SK-N-SH (cell line): ENCODE measurements around the gene DUSP9. TPM values are rescaled to one million over a fixed set of nuclear protein-coding genes. Genes with fewer than 3 reads are reported as not detected.

Experiments used
- CTCF ChIA-PET: fragments of 300-600, 350-600 bp; formaldehyde crosslinking; extraction: SDS; loops from one replicate; lab custom pipeline; 2021; lab: Yijun Ruan, JAX
- POLR2A ChIA-PET: fragments of 350-600 bp; sonication (Branson Sonifier 250); formaldehyde crosslinking; extraction: SDS; loops from one replicate; lab custom pipeline; 2020; ENCODE audit warnings: antibody characterized with exemption, inconsistent platforms; lab: Yijun Ruan, JAX
- DNase-seq: peaks from one replicate; pipeline ENCODE4 v3.0.0; 2012
- H2AFZ ChIP-seq: fragments of 200-600 bp; sonication (generic); 2 replicates; pipeline ENCODE4 v1.8.1; 2016; ENCODE audit warnings: antibody characterized with exemption, mild to moderate bottlenecking, low read depth
- H3F3A ChIP-seq: fragments of 200-600 bp; sonication (generic); replicated peaks from 2 replicates; pipeline ENCODE3; 2016; ENCODE audit warnings: antibody characterized with exemption, mild to moderate bottlenecking; ENCODE audit not compliant: insufficient read depth
- H3K27ac ChIP-seq, 2 experiments: fragments of 200-500 bp in 1 of 2; fragments of 200-600 bp in 1 of 2; sonication (Bioruptor generic) in 1 of 2; sonication (generic), shearing (Covaris generic) in 1 of 2; 2 replicates each; pipeline versions ENCODE4 v1.5.1 to v1.6.1; 2014 to 2016; ENCODE audit warnings: low read depth in 2 of 2, inconsistent platforms in 1 of 2, low read length in 1 of 2, mild to moderate bottlenecking in 1 of 2, mixed read lengths in 1 of 2
- H3K27me3 ChIP-seq: fragments of 200-600 bp; sonication (generic), shearing (Covaris generic); 2 replicates; pipeline ENCODE4 v1.6.1; 2016; ENCODE audit warnings: mixed run types; ENCODE audit not compliant: insufficient read depth
- H3K36me3 ChIP-seq, 2 experiments: fragments of 200-500 bp in 1 of 2; fragments of 200-600 bp in 1 of 2; sonication (Bioruptor generic) in 1 of 2; sonication (generic) in 1 of 2; replicated peaks in 1 of 2; 2 replicates each; pipeline versions ENCODE3 to v1.5.1; 2014 to 2016; ENCODE audit warnings: low read length in 1 of 2, mild to moderate bottlenecking in 1 of 2; ENCODE audit not compliant: insufficient read depth in 2 of 2, control insufficient read depth in 1 of 2
- H3K4me1 ChIP-seq, 2 experiments: fragments of 200-500 bp in 1 of 2; fragments of 200-600 bp in 1 of 2; sonication (Bioruptor generic) in 1 of 2; sonication (generic), shearing (Covaris generic) in 1 of 2; 2 replicates each; pipeline versions ENCODE4 v1.5.1 to v1.6.1; 2014 to 2016; ENCODE audit warnings: low read depth in 1 of 2, low read length in 1 of 2, mixed run types in 1 of 2; ENCODE audit not compliant: insufficient read depth in 2 of 2, control insufficient read depth in 1 of 2
- H3K4me2 ChIP-seq: fragments of 200-600 bp; sonication (generic), shearing (Covaris generic); 2 replicates; pipeline ENCODE4 v1.6.1; 2017; ENCODE audit warnings: mixed run types
- H3K4me3 ChIP-seq, 2 experiments: fragments of 200-500 bp in 1 of 2; fragments of 200-600 bp in 1 of 2; sonication (Bioruptor generic) in 1 of 2; sonication (generic), shearing (Covaris generic) in 1 of 2; 2 replicates each; pipeline versions ENCODE4 v1.5.1 to v1.8.1; 2014 to 2016; ENCODE audit warnings: low read depth in 2 of 2, inconsistent platforms in 1 of 2, low read length in 1 of 2, mild to moderate bottlenecking in 1 of 2, mixed read lengths in 1 of 2, moderate library complexity in 1 of 2
- H3K79me2 ChIP-seq: fragments of 200-600 bp; sonication (generic); 2 replicates; pipeline ENCODE4 v1.8.1; 2017; ENCODE audit warnings: mild to moderate bottlenecking; ENCODE audit not compliant: insufficient read depth
- H3K9ac ChIP-seq: fragments of 200-600 bp; sonication (generic); 2 replicates; pipeline ENCODE4 v1.6.1; 2017; ENCODE audit warnings: mixed run types
- H3K9me2 ChIP-seq: fragments of 200-600 bp; sonication (generic); 2 replicates; pipeline ENCODE4 v1.6.1; 2017; ENCODE audit warnings: mixed run types
- H3K9me3 ChIP-seq: fragments of 200-600 bp; sonication (generic); 2 replicates; pipeline ENCODE4 v1.6.1; 2017; ENCODE audit warnings: mixed run types, mild to moderate bottlenecking, moderate library complexity
- H4K20me1 ChIP-seq: fragments of 200-600 bp; sonication (generic); 2 replicates; pipeline ENCODE4 v1.6.1; 2017; ENCODE audit warnings: mild to moderate bottlenecking, mixed run types; ENCODE audit not compliant: insufficient read depth
- CHD2 ChIP-seq: fragments of 150-350 bp; IDR thresholded peaks from 2 replicates; pipeline ENCODE4 v1.6.1; 2018; ENCODE audit warnings: low read length; ENCODE audit not compliant: partially characterized antibody
- ELF1 ChIP-seq: IDR thresholded peaks from 2 replicates; pipeline ENCODE4 v1.4.0; 2012
- EP300 ChIP-seq, 2 experiments: IDR thresholded peaks; 2 replicates each; pipeline versions ENCODE4 v1.4.0 to v1.6.1; 2012; ENCODE audit warnings: borderline replicate concordance in 1 of 2, low read depth in 1 of 2, low read length in 1 of 2
- EZH2phosphoT487 ChIP-seq: fragments of 200-600 bp; sonication (generic); IDR thresholded peaks from 2 replicates; pipeline ENCODE4 v1.6.1; 2017; ENCODE audit warnings: low read depth, mixed run types, mild to moderate bottlenecking, antibody characterized with exemption, moderate library complexity, borderline replicate concordance
- FOXJ3 ChIP-seq: sonication (generic); formaldehyde crosslinking; IDR thresholded peaks from 2 replicates; pipeline ENCODE4 v1.5.1; 2020; ENCODE audit warnings: mild to moderate bottlenecking, missing genetic modification reagents
- FOXM1 ChIP-seq: IDR thresholded peaks from 2 replicates; pipeline ENCODE4 v1.4.0; 2012; ENCODE audit warnings: low read depth, mild to moderate bottlenecking
- GATA2 ChIP-seq: sonication (generic); formaldehyde crosslinking; IDR thresholded peaks from 2 replicates; pipeline ENCODE4 v1.5.0; 2020; ENCODE audit warnings: mild to moderate bottlenecking, missing genetic modification reagents
- JUND ChIP-seq: IDR thresholded peaks from 2 replicates; pipeline ENCODE4 v1.4.0; 2012
- MEF2A ChIP-seq: IDR thresholded peaks from 2 replicates; pipeline ENCODE4 v1.4.0; 2012; ENCODE audit warnings: low read depth, borderline replicate concordance
- MXI1 ChIP-seq: IDR thresholded peaks from 2 replicates; pipeline ENCODE4 v1.6.1; 2012; ENCODE audit warnings: mild to moderate bottlenecking, low read depth, low read length, improper control_type of control experiment
- NFIC ChIP-seq: IDR thresholded peaks from 2 replicates; pipeline ENCODE4 v1.4.0; 2012; ENCODE audit warnings: borderline replicate concordance
- NRF1 ChIP-seq: IDR thresholded peaks from 2 replicates; pipeline ENCODE4 v1.6.1; 2012; ENCODE audit warnings: low read depth, mild to moderate bottlenecking, low read length
- POLR2AphosphoS5 ChIP-seq: IDR thresholded peaks from 2 replicates; pipeline ENCODE4 v1.6.1; 2012; ENCODE audit warnings: low read depth, low read length
- REST ChIP-seq: IDR thresholded peaks from 2 replicates; pipeline ENCODE4 v1.6.1; 2012; ENCODE audit warnings: mild to moderate bottlenecking, low read depth, low read length, moderate library complexity
- RFX5 ChIP-seq: IDR thresholded peaks from 2 replicates; pipeline ENCODE4 v1.6.1; 2012; ENCODE audit warnings: mild to moderate bottlenecking, improper control_type of control experiment, low read length
- RXRA ChIP-seq: IDR thresholded peaks from 2 replicates; pipeline ENCODE4 v1.4.0; 2012; ENCODE audit warnings: low read depth, mild to moderate bottlenecking, borderline replicate concordance
- TEAD4 ChIP-seq: IDR thresholded peaks from 2 replicates; pipeline ENCODE4 v1.4.0; 2012; ENCODE audit warnings: mild to moderate bottlenecking, borderline replicate concordance; ENCODE audit not compliant: insufficient read depth
- USF1 ChIP-seq: IDR thresholded peaks from 2 replicates; pipeline ENCODE4 v1.4.0; 2012; ENCODE audit warnings: low read depth, borderline replicate concordance
- USF2 ChIP-seq: fragments of 150-350 bp; IDR thresholded peaks from 2 replicates; pipeline ENCODE4 v1.6.1; 2017; ENCODE audit warnings: antibody characterized with exemption, low read length, low read depth, borderline replicate concordance
- YY1 ChIP-seq: IDR thresholded peaks from 2 replicates; pipeline ENCODE4 v1.4.0; 2012; ENCODE audit warnings: low read depth, mild to moderate bottlenecking
- whole genome bisulfite sequencing: methylation state at CpG from one replicate; pipeline ENCODE4 v1.1.6; 2017; ENCODE audit warnings: low lambda C conversion rate; 5-methylcytosine and 5-hydroxymethylcytosine counted together
- polyA plus RNA-seq, 3 experiments: library from polyadenylated mRNA; depleted of rRNA; stranded (reverse); fragments of >200 nt; gene quantifications; 2 replicates each; pipeline ENCODE4 v1.2.3, GENCODE V29; 2012

The DUSP9 gene
- polyA plus RNA-seq, 1 of the 3 experiments (the other 2 are of a cell fraction), result 0.05 TPM

- peak; percentile 12 for DNase-seq
- H3K4me1 ChIP-seq, result peaks cover 0 to 21% of the 10 kb centered on the region in 2 experiments; a peak in 1 of 4 replicates
- TF ChIP-seq RFX5 (no peak), EZH2phosphoT487 (no peak), EP300 (IDR thresholded peaks at IDR 0.05; ENCODE audit: borderline replicate concordance in 1 of 2, low read depth in 1 of 2, low read length in 1 of 2) (no peak), FOXM1 (no peak), CHD2 (no peak), RXRA (no peak), POLR2AphosphoS5 (no peak), MXI1 (no peak), TEAD4 (no peak), USF2 (no peak), JUND (no peak), MEF2A (no peak), NFIC (no peak), FOXJ3 (CRISPR knock-in tag) (no peak), YY1 (no peak)
- CTCF ChIA-PET, result interaction anchor here (0.9 to 1.8 kb wide), 2 partner anchors 24 to 30 kb away, joined by 3 to 5 read pairs; no protein-coding TSS in a partner anchor
- H4K20me1 ChIP-seq, result no peaks in the 10 kb centered on the region
- no peaks in the 10 kb centered on the region for H3K36me3 ChIP-seq
- H3K79me2 ChIP-seq, result no peaks in the 10 kb centered on the region
- H2AFZ ChIP-seq, result no peak overlapping the region
- no peaks in the 10 kb centered on the region for H3K9me2 ChIP-seq
- no peak overlapping the region for H3K4me3 ChIP-seq
- no peaks in the 10 kb centered on the region for H3F3A ChIP-seq
- peaks cover 7% of the 10 kb centered on the region; the same call in 1 of the 2 replicates for H3K9me3 ChIP-seq
- POLR2A ChIA-PET, result no interaction called here
- H3K27ac ChIP-seq, result no peak overlapping the region
- H3K27me3 ChIP-seq, result peaks cover 41% of the 10 kb centered on the region; the same call in 1 of the 2 replicates
- WGBS, result 53% methylated on average over 15 of the region's 15 CpGs
- no peak overlapping the region for H3K9ac ChIP-seq
- no peak overlapping the region for H3K4me2 ChIP-seq
Measured at GRCh38 chrX:153634832-153635231, 12.2 kb upstream of the DUSP9 start.

- H3K27me3 ChIP-seq, result peaks cover 41% of the 10 kb centered on the region
- peak; percentile 11 for DNase-seq
- H3K27ac ChIP-seq, result no peak overlapping the region
- H2AFZ ChIP-seq, result no peak overlapping the region
- no peaks in the 10 kb centered on the region for H3K79me2 ChIP-seq
- H3F3A ChIP-seq, result no peaks in the 10 kb centered on the region
- no peak overlapping the region for H3K4me3 ChIP-seq
- H3K9me2 ChIP-seq, result no peaks in the 10 kb centered on the region
- CTCF ChIA-PET, result interaction anchor here (0.6 to 1.8 kb wide), 5 partner anchors 23 to 730 kb away, joined by 3 to 8 read pairs (median 3); no protein-coding TSS in a partner anchor
- no peaks in the 10 kb centered on the region for H3K36me3 ChIP-seq
- no peak overlapping the region for H3K4me2 ChIP-seq
- 51% methylated on average over 3 of the region's 6 CpGs for WGBS
- POLR2A ChIA-PET, result no interaction called here
- no peak overlapping the region for H3K9ac ChIP-seq
- peaks cover 7% of the 10 kb centered on the region; the same call in 1 of the 2 replicates for H3K9me3 ChIP-seq
- TF ChIP-seq USF1, result no peak
- no peak for TF ChIP-seq ELF1
- no peak for TF ChIP-seq GATA2 (CRISPR knock-in tag)
- no peak for TF ChIP-seq NRF1
- TF ChIP-seq REST, result no peak
- no peak for TF ChIP-seq JUND
- no peaks in the 10 kb centered on the region for H4K20me1 ChIP-seq
- H3K4me1 ChIP-seq, result peaks cover 0 to 22% of the 10 kb centered on the region in 2 experiments; a peak in 1 of 4 replicates
Measured at GRCh38 chrX:153635388-153635787, 11.6 kb upstream of the DUSP9 start.
